Endothelial cell of umbilical vein (primary cell): ENCODE data around the gene LAMB4. TPM values are rescaled to one million over a fixed set of nuclear protein-coding genes. Genes with fewer than 3 reads are reported as not detected.

Source experiments
- BruUV-seq: library from RNA; stranded (reverse); fragments of 400-500 nt; replicated peaks from 2 replicates; lab custom pipeline; 2021; lab: Mats Ljungman, UMichigan
- CTCF ChIA-PET: fragments of 300-600, 350-600 bp; sonication (Branson Sonifier 250); formaldehyde crosslinking; loops from one replicate; lab custom pipeline; 2021; ENCODE audit warnings: antibody characterized with exemption, inconsistent platforms; lab: Charles Lee
- POLR2A ChIA-PET: fragments of 300-600, 350-600 bp; sonication (Branson Sonifier 250); formaldehyde crosslinking; loops from one replicate; lab custom pipeline; 2021; ENCODE audit warnings: antibody characterized with exemption, inconsistent platforms; lab: Charles Lee
- DNase-seq: peaks from one replicate; pipeline ENCODE4 v3.0.0-alpha.2; 2011; ENCODE audit warnings: low read depth, low spot score
- FAIRE-seq: peaks from 2 replicates; lab custom pipeline; 2011; peaks lifted over from hg19 to GRCh38; lab: Jason Lieb, UNC
- H2AFZ ChIP-seq: 2 replicates; pipeline ENCODE4 v1.6.0; 2012; ENCODE audit warnings: low read depth, low read length, control low read depth, inconsistent platforms
- H3K27ac ChIP-seq: 2 replicates; pipeline ENCODE4 v1.5.1; 2011; ENCODE audit warnings: low read depth, mild to moderate bottlenecking, control low read depth, low read length, moderate library complexity; ENCODE audit not compliant: insufficient read depth
- H3K27me3 ChIP-seq, 2 experiments: 2 replicates each; pipeline versions ENCODE4 v1.6.0 to v1.6.1; 2011; ENCODE audit warnings: low read length in 2 of 2, mixed read lengths in 1 of 2; ENCODE audit not compliant: control insufficient read depth in 2 of 2, insufficient read depth in 2 of 2
- H3K36me3 ChIP-seq, 2 experiments: 2 replicates in 1 of 2; 3 replicates in 1 of 2; pipeline ENCODE4 v1.5.1; 2011; ENCODE audit warnings: low read length in 2 of 2, mild to moderate bottlenecking in 1 of 2, moderate library complexity in 1 of 2; ENCODE audit not compliant: control insufficient read depth in 2 of 2, insufficient read depth in 2 of 2; ENCODE audit errors: extremely low read depth in 1 of 2
- H3K4me1 ChIP-seq: 3 replicates; pipeline ENCODE4 v1.5.1; 2011; ENCODE audit warnings: mild to moderate bottlenecking, low read length; ENCODE audit not compliant: control insufficient read depth, insufficient read depth; ENCODE audit errors: extremely low read depth
- H3K4me2 ChIP-seq: 2 replicates; pipeline ENCODE4 v1.6.1; 2011; ENCODE audit warnings: low read length, control low read depth, mixed read lengths; ENCODE audit not compliant: insufficient read depth
- H3K4me3 ChIP-seq, 3 experiments: fragments of 200-600 bp in 1 of 3; sonication (generic), shearing (Covaris generic) in 1 of 3; replicated peaks in 1 of 3; 2 replicates each; pipeline ENCODE4 v1.5.1; 2011 to 2016; ENCODE audit warnings: control low read depth in 3 of 3, low read length in 3 of 3, mild to moderate bottlenecking in 2 of 3, inconsistent platforms in 1 of 3, low read depth in 1 of 3, moderate library complexity in 1 of 3; ENCODE audit not compliant: insufficient read depth in 1 of 3
- H3K79me2 ChIP-seq: 2 replicates; pipeline ENCODE4 v1.6.0; 2012; ENCODE audit warnings: low read length, inconsistent platforms; ENCODE audit not compliant: control insufficient read depth, insufficient read depth
- H3K9ac ChIP-seq: replicated peaks from 2 replicates; pipeline ENCODE3; 2011; ENCODE audit warnings: low read length, control low read depth; ENCODE audit not compliant: insufficient read depth; ENCODE audit errors: extremely low read depth
- H3K9me1 ChIP-seq: replicated peaks from 3 replicates; pipeline ENCODE4 v1.6.0; 2011; ENCODE audit warnings: mild to moderate bottlenecking, low read length; ENCODE audit not compliant: control insufficient read depth, insufficient read depth; ENCODE audit errors: extremely low read depth
- H3K9me3 ChIP-seq: replicated peaks from 2 replicates; pipeline ENCODE4 v1.5.1; 2012; ENCODE audit warnings: low read length, inconsistent platforms; ENCODE audit not compliant: control insufficient read depth, insufficient read depth
- H4K20me1 ChIP-seq: replicated peaks from 2 replicates; pipeline ENCODE3; 2011; ENCODE audit warnings: mild to moderate bottlenecking, low read length; ENCODE audit not compliant: control insufficient read depth, insufficient read depth; ENCODE audit errors: extremely low read depth
- CTCF ChIP-seq, 2 donors: IDR thresholded peaks; 1 replicate in 1 of 2; 2 replicates in 1 of 2; pipeline ENCODE4 v1.5.1; 2011; ENCODE audit warnings: low read length in 2 of 2, mild to moderate bottlenecking in 2 of 2, moderate library complexity in 2 of 2, control low read depth in 1 of 2, inconsistent platforms in 1 of 2, low read depth in 1 of 2; ENCODE audit not compliant: insufficient read depth in 1 of 2; ENCODE audit errors: extremely low read depth in 1 of 2
- EZH2 ChIP-seq: IDR thresholded peaks from 2 replicates; pipeline ENCODE4 v1.6.1; 2012; ENCODE audit warnings: borderline replicate concordance, low read depth, mild to moderate bottlenecking, moderate library complexity, low read length, inconsistent platforms; ENCODE audit not compliant: severe bottlenecking
- FOS ChIP-seq: IDR thresholded peaks from 2 replicates; pipeline ENCODE4 v1.6.1; 2011; ENCODE audit warnings: mild to moderate bottlenecking, low read length, moderate library complexity, borderline replicate concordance; ENCODE audit not compliant: insufficient read depth
- GATA2 ChIP-seq: IDR thresholded peaks from 2 replicates; pipeline ENCODE4 v1.7.0; 2011; ENCODE audit warnings: low read depth, mild to moderate bottlenecking, moderate library complexity, mixed read lengths, low read length; ENCODE audit not compliant: insufficient read length, insufficient read depth
- JUN ChIP-seq: IDR thresholded peaks from 2 replicates; pipeline ENCODE4 v1.6.1; 2011; ENCODE audit warnings: borderline replicate concordance, low read depth; ENCODE audit not compliant: insufficient read length, insufficient read depth
- MAX ChIP-seq: IDR thresholded peaks from 2 replicates; pipeline ENCODE4 v1.6.1; 2011; ENCODE audit not compliant: insufficient read depth, insufficient read length
- MYC ChIP-seq: IDR thresholded peaks from one replicate; pipeline ENCODE4 v1.6.1; 2011; ENCODE audit warnings: mild to moderate bottlenecking, low read depth, low read length
- POLR2A ChIP-seq: IDR thresholded peaks from 2 replicates; pipeline ENCODE4 v1.6.1; 2012; ENCODE audit warnings: low read depth, mild to moderate bottlenecking, control low read depth, low read length
- POLR2AphosphoS5 ChIP-seq: IDR thresholded peaks from 2 replicates; pipeline ENCODE4 v1.6.1; 2012; ENCODE audit warnings: low read depth, mild to moderate bottlenecking, control low read depth, low read length, moderate library complexity; ENCODE audit not compliant: insufficient read depth
- dilution Hi-C: fragments of 300-500 bp; cut with MboI; formaldehyde crosslinking; loops from one replicate; pipeline ENCODE4 v1.15.0; 2019; ENCODE audit warnings: low sequenced_read_pairs; ENCODE audit not compliant: extremely low pct_ligation_motif_present
- intact Hi-C: fragments of 100-400 bp; cut with micrococcal nuclease; formaldehyde crosslinking; loops from one replicate; pipeline ENCODE4 v1.10.0; 2022
- polyA plus RNA-seq, 4 experiments: library from polyadenylated mRNA; depleted of rRNA in 3 of 4; stranded (reverse) in 3 of 4; unstranded in 1 of 4; fragments of >200 nt; gene quantifications; 2 replicates each; pipeline versions ENCODE4 v1.2.1 to v1.2.3, GENCODE V29; 2011 to 2012; ENCODE audit warnings: missing spikeins in 1 of 4
- total RNA-seq: library from RNA; stranded (reverse); gene quantifications from 2 replicates; pipeline ENCODE4 v1.2.3, GENCODE V29; 2021

LAMB4 gene
- total and polyA plus RNA-seq, 2 donors (not counting 3 experiments of a cell fraction or from before 2014, with no cell fraction given) = 0.15 to 0.20 TPM

- no peak overlapping the region for H3K4me2 ChIP-seq
- TF ChIP-seq CTCF (IDR thresholded peaks at IDR 0.05; ENCODE audit: extremely low read depth in 1 of 2, insufficient read depth in 1 of 2, low read depth in 1 of 2, low read length in 2 of 2) (no peak), MYC (no peak), JUN (no peak), EZH2 (no peak), FOS (no peak), MAX (no peak), GATA2 (no peak), POLR2A (no peak), POLR2AphosphoS5 (no peak)
- no peak overlapping the region for H3K4me3 ChIP-seq
- dilution Hi-C loops = no loop called here
- H2AFZ ChIP-seq = no peak overlapping the region
- POLR2A ChIA-PET = no interaction called here
- CTCF ChIA-PET = no interaction called here
- no peaks in the 10 kb centered on the region for H3K79me2 ChIP-seq
- no peak overlapping the region for H3K9ac ChIP-seq
- no peaks in the 10 kb centered on the region for H3K9me1 ChIP-seq
- no peaks in the 10 kb centered on the region for H3K9me3 ChIP-seq
- BruUV-seq = no TSS peak
- H3K36me3 ChIP-seq = no peaks in the 10 kb centered on the region
- H3K27me3 ChIP-seq = no peaks in the 10 kb centered on the region
- no peaks in the 10 kb centered on the region for H3K4me1 ChIP-seq
- FAIRE-seq (no peak), DNase-seq (no peak)
- no peak overlapping the region for H3K27ac ChIP-seq
- H4K20me1 ChIP-seq = no peaks in the 10 kb centered on the region
- intact Hi-C loops = no loop called here
Measured at GRCh38 chr7:108164342-108164741, 34.2 kb upstream of the LAMB4 start.
